Transverse colon (tissue), 3 donors: ENCODE measurements around the gene PJA2.

Experiments used
- EP300 ChIP-seq: sonication (generic); formaldehyde crosslinking; IDR thresholded peaks from one replicate; pipeline ENCODE4 v1.6.1; 2017; ENCODE audit warnings: antibody characterized with exemption, low read depth
- POLR2A ChIP-seq: fragments of 450-650 bp; IDR thresholded peaks from one replicate; pipeline ENCODE4 v1.6.1; 2016; ENCODE audit warnings: antibody characterized with exemption, mild to moderate bottlenecking, moderate library complexity
- TF ChIP-seq, protein P1 (sequence below), 5 experiments: fragments of 200-600 bp in 3 of 5; fragments of 450-650 bp in 2 of 5; sonication (generic) in 3 of 5; IDR thresholded peaks; 1 replicate in 2 of 5; 2 replicates in 3 of 5; pipeline ENCODE4 v1.5.1; 2016 to 2017; ENCODE audit warnings: antibody characterized with exemption in 5 of 5, inconsistent platforms in 3 of 5, mild to moderate bottlenecking in 2 of 5, moderate library complexity in 1 of 5

DNA sequence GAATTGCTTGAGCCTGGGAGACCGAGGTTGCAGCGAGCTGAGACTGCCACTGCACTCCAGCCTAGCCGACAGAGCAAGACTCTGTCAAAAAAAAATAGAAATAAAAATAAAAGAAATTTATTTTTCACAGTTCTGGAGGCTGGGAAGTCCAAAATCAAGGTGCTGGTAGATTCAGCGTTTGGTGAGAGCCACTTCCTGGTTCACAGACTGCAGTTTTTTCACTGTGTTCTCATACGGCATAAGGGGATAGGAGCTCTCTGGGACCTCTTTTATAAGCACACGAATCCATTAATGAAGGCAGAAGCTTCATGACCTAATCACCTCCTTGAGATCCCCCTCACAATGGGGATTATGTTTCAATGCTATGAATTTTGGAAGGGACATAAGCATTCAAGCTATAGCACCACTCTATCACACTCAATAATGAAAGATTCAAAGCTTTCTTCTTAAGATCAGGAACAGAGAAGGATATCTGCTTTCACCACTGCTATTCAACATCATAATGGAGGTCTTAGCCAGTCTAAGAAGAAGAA, 5.3 kb downstream of the PJA2 start:
- no peak for TF ChIP-seq EP300
- TF ChIP-seq, protein P1, sequence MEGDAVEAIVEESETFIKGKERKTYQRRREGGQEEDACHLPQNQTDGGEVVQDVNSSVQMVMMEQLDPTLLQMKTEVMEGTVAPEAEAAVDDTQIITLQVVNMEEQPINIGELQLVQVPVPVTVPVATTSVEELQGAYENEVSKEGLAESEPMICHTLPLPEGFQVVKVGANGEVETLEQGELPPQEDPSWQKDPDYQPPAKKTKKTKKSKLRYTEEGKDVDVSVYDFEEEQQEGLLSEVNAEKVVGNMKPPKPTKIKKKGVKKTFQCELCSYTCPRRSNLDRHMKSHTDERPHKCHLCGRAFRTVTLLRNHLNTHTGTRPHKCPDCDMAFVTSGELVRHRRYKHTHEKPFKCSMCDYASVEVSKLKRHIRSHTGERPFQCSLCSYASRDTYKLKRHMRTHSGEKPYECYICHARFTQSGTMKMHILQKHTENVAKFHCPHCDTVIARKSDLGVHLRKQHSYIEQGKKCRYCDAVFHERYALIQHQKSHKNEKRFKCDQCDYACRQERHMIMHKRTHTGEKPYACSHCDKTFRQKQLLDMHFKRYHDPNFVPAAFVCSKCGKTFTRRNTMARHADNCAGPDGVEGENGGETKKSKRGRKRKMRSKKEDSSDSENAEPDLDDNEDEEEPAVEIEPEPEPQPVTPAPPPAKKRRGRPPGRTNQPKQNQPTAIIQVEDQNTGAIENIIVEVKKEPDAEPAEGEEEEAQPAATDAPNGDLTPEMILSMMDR (IDR thresholded peaks at IDR 0.05), result no peak
- no peak for TF ChIP-seq POLR2A
